ENCODE results near the gene KCNT1. TPM values are rescaled to one million over a fixed set of nuclear protein-coding genes. Genes with fewer than 3 reads are reported as not detected.
A peak's percentile ranks its signal among the peaks of the same experiment; 100 is the strongest.

KCNT1 gene
- total RNA-seq, 1 experiment from 2014 or later = not detected

GRCh38 chr9:135797507-135798262 is 95.7 kb downstream of the KCNT1 start:
- no peaks in the 10 kb centered on the region for H3F3A ChIP-seq (ENCODE audit: insufficient read depth, low read depth)
- peak in 1 of 2 experiments; percentile 33 for DNase-seq
- H3K4me3 ChIP-seq = no peak overlapping the region
- intact Hi-C loops (cut with micrococcal nuclease; ENCODE audit: unreplicated experiment) = loop anchor here (5.0 kb wide), 1 partner anchor 325 kb away; no protein-coding TSS in a partner anchor
- no peaks in the 10 kb centered on the region for H3K79me2 ChIP-seq (ENCODE audit: low read depth)
- H3K9me3 ChIP-seq (ENCODE audit: insufficient read depth, low read depth) = no peaks in the 10 kb centered on the region
- H3K4me1 ChIP-seq (replicated peaks; ENCODE audit: insufficient read depth) = no peaks in the 10 kb centered on the region
- no TSS peak for BruUV-seq (replicated peaks)
- H3K4me2 ChIP-seq = no peak overlapping the region
- TF ChIP-seq EZH2 (IDR thresholded peaks at IDR 0.05; ENCODE audit: low read depth) = no peak
- TF ChIP-seq CTCF (conservative IDR thresholded peaks at IDR 0.05) = peak; percentile 53
- H2AFZ ChIP-seq = no peak overlapping the region
- H3K27me3 ChIP-seq (ENCODE audit: insufficient read depth, low read depth) = no peaks in the 10 kb centered on the region
- ChIA-PET CTCF (interaction anchor here (0.6 kb wide), 1 partner anchor 271 kb away, joined by 12 read pairs; no protein-coding TSS in a partner anchor), POLR2A (ENCODE audit: unreplicated experiment) (no interaction called here)
- no peaks in the 10 kb centered on the region for H3K36me3 ChIP-seq (ENCODE audit: low read depth)
- no peaks in the 10 kb centered on the region for H4K20me1 ChIP-seq (ENCODE audit: insufficient read depth)
- H3K27ac ChIP-seq = no peak overlapping the region
- H3K9me2 ChIP-seq (ENCODE audit: insufficient read depth) = no peaks in the 10 kb centered on the region

GRCh38 chr9:135798263-135798585 is 96.2 kb downstream of the KCNT1 start:
- no peak for TF ChIP-seq EZH2 (IDR thresholded peaks at IDR 0.05; ENCODE audit: low read depth)
- no peak for TF ChIP-seq CTCF (conservative IDR thresholded peaks at IDR 0.05)
- CTCF ChIA-PET = no interaction called here

GRCh38 chr9:135799261-135799660 is 97.3 kb downstream of the KCNT1 start:
- no peaks in the 10 kb centered on the region for H3F3A ChIP-seq (ENCODE audit: insufficient read depth, low read depth)
- CTCF ChIA-PET = no interaction called here
- H3K79me2 ChIP-seq (ENCODE audit: low read depth) = no peaks in the 10 kb centered on the region
- intact Hi-C loops (cut with micrococcal nuclease; ENCODE audit: unreplicated experiment) = loop anchor here (5.0 kb wide), 1 partner anchor 323 kb away; no protein-coding TSS in a partner anchor
- no peaks in the 10 kb centered on the region for H3K9me3 ChIP-seq (ENCODE audit: insufficient read depth, low read depth)
- H2AFZ ChIP-seq = no peak overlapping the region
- H3K27me3 ChIP-seq (ENCODE audit: insufficient read depth, low read depth) = no peaks in the 10 kb centered on the region
- no peaks in the 10 kb centered on the region for H3K9me2 ChIP-seq (ENCODE audit: insufficient read depth)
- H3K27ac ChIP-seq = no peak overlapping the region
- H4K20me1 ChIP-seq (ENCODE audit: insufficient read depth) = no peaks in the 10 kb centered on the region
- H3K4me2 ChIP-seq = no peak overlapping the region
- H3K36me3 ChIP-seq (ENCODE audit: low read depth) = no peaks in the 10 kb centered on the region
- POLR2A ChIA-PET (ENCODE audit: unreplicated experiment) = no interaction called here
- TF ChIP-seq CTCF (conservative IDR thresholded peaks at IDR 0.05) (no peak), EZH2 (IDR thresholded peaks at IDR 0.05; ENCODE audit: low read depth) (no peak)
- no peak for DNase-seq
- no TSS peak for BruUV-seq (replicated peaks)
- no peaks in the 10 kb centered on the region for H3K4me1 ChIP-seq (replicated peaks; ENCODE audit: insufficient read depth)
- H3K4me3 ChIP-seq = no peak overlapping the region

More at GRCh38 chr9:135798263-135798585, 96.2 kb downstream of the KCNT1 start:
- H3K27me3 ChIP-seq (ENCODE audit: insufficient read depth, low read depth) = no peaks in the 10 kb centered on the region
- no peak overlapping the region for H3K4me2 ChIP-seq
- no peak overlapping the region for H2AFZ ChIP-seq
- DNase-seq = no peak
- no peaks in the 10 kb centered on the region for H3K9me3 ChIP-seq (ENCODE audit: insufficient read depth, low read depth)
- no peak overlapping the region for H3K27ac ChIP-seq
- H3K36me3 ChIP-seq (ENCODE audit: low read depth) = no peaks in the 10 kb centered on the region
- intact Hi-C loops (cut with micrococcal nuclease; ENCODE audit: unreplicated experiment) = loop anchor here (5.0 kb wide), 1 partner anchor 324 kb away; no protein-coding TSS in a partner anchor
- no peak overlapping the region for H3K4me3 ChIP-seq
- no peaks in the 10 kb centered on the region for H3K9me2 ChIP-seq (ENCODE audit: insufficient read depth)
- H3K4me1 ChIP-seq (replicated peaks; ENCODE audit: insufficient read depth) = no peaks in the 10 kb centered on the region
- no peaks in the 10 kb centered on the region for H3K79me2 ChIP-seq (ENCODE audit: low read depth)
- H3F3A ChIP-seq (ENCODE audit: insufficient read depth, low read depth) = no peaks in the 10 kb centered on the region
- no peaks in the 10 kb centered on the region for H4K20me1 ChIP-seq (ENCODE audit: insufficient read depth)
- no TSS peak for BruUV-seq (replicated peaks)
- POLR2A ChIA-PET (ENCODE audit: unreplicated experiment) = no interaction called here
